Amniotic stem cell (primary cell): ENCODE data around the gene HPCA.

Experiments
- DNase-seq: peaks from one replicate; lab custom pipeline; 2025; lab: John Stamatoyannopoulos, UW

Gene HPCA

DNA sequence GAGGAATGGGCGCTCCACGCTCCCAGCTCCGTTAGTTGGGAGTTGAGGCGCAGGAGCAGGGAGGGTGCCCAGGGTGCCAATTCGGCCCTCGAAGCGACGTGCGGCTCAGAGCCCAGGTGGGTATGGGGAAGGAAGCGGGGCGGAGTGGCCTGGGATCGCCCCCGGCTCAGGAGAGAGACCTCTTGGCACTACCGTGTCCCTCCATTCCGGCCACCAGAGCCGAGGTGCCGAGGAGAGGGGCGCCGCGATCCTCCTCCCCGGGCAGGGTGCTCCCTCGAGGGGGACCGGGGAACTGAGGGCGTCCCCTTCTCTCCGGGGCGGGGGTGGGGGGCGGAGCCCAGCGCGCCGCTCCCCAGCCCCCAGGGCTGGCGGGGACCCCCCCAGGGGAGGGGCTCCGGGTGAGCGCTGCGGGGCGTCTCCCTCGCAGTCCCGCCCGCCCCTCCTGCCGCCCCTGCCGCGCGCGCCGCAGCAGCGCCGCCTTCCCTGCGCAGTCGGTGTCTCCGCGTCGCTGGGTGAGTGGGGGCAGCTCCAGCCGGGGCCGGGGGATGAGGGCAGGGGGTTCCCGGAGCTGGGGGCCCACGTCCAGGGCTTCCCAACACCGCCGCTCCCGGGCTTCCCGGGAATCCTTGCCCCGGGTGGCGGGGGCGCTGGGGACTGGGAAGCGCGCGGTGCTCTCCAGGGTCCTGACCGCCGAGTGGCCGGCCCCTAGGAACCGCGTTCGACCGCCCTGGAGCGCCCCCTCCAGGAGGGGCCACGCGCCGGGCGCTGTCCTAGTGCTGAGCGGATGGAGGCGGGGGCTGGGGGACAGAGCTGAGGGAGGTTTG, at the start of gene HPCA:
Gene HPCA, plus strand, starts transcription at position 488 of the 824 bp plus-strand sequence. CDS start 2,408 bp downstream, outside the sequence.
- DNase-seq, result no peak

DNA sequence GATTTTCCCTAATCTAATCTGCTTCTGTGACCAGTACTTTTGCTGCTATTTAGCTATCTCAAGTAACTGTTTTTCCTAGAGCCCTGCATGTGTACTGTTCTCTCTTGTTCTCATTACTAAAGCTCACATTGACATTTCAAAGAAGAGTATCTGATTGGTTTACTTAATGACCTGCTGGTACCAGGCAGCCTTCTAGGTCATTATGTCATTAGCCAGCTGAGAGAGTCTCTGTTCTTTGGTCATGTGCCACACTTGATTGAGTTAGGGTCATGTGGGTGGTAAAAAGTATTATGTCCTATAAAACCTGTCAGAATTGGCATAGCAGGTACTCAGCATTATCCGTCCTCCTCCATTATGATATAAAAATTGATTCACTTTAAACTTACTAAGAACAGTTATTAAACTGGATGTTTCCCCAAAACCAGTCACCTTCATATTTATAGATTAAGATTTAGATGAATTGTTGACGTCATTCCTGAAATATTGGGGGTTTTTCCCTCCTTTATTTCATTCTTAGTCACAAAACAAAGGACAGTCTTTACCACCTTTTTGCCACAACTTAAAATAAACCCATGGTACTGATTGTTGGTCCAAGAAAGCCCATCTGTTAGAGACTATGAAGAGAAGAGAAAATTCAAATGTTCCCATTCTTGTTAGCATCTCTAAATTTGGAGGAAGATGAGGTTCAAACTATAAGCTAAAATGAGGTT, 37.8 kb upstream of the HPCA start:
- no peak for DNase-seq

DNA sequence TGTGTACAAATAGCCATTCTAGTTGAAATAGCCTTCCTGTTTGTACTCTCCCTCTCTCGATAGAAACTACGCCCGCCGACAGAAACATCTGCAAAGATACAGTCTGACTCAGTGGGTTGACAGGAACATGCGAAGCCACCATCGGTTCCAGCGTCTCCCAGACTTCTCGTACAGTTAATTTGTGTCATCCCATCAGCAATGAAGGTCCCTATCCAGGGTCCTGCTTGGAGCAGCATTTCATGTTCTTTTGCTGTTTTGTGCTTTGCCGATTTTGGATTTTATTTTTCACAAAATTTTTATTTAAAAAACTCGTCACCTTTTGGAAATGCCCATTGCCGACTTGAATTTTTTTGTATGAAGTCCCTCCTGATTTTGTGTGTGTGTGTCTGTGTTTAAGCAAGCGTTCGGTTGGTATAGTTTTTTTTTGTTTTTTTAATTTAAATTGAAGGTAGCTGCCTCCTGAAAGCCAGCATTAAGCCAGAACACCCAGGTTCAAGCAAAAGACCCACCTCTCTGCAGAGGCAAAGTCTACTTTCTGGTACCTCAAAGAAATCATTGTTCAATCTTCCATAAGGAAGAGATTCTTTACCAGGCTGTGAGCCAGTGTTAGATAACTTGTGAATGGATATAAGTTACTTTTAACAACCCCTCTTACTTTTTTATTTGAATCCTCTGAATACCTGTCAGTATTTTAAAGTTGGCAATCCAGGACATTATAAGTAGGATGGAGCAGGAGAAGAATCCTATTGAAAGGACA, 30.3 kb upstream of the HPCA start:
- DNase-seq, result no peak

DNA sequence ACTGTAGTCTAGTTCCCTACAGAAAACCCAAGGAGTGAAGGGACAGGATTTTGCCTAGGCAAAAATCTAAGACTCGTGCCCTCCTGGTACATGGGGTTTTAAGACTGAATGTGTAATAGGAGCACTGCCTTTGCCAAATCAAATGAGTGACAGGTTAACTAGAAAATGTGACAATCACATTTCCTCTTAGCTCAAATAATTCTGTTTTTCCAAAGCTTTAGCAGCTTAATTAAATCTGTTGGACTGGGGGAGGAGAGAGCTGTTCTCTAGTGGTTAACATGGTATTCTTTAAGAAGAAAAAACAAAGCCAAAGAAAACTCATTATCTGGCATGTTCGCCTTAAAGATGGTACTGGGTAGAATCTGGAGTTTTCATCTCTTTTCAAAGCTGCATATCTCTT, 28.2 kb upstream of the HPCA start:
- DNase-seq, result no peak

DNA sequence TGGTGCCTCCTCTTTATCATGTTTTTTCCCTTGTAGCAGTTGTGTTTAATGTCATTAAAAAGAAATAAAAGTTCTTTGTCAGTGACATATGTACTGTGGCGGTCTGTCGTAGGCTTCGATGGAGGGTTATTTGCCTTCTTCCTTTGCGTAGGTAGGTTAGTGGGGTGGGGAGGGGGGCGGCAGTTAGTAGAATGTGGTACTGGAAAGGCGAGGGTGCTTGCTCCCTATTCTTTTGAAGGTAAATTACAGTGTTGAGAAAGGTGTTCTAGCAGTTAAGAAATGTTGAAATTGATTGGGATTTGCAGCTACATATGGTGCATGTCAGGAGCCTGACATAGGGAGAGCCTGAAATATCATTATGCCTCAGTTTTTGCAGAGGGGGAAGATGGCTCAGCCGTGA, 27.5 kb upstream of the HPCA start:
- DNase-seq, result no peak

DNA sequence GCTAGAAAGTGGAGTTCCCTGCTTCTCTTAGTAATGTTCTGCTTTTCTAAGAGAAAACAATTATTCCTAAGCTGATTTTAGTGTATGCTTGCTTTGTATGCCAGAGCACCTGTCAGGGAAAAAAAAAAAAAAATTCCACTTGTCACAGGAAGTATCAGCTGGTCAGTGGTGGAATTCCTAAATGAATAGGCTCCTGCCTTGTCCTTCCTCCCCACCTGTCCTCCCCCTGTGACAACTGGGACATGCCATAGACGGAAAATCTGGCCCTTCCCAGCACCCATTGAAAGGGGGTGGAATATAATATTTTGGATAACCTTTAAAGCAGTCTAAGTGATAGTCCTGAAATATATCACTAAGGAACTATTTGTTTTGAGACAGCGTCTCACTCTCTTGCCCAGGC, 26.4 kb upstream of the HPCA start:
- DNase-seq, result no peak

DNA sequence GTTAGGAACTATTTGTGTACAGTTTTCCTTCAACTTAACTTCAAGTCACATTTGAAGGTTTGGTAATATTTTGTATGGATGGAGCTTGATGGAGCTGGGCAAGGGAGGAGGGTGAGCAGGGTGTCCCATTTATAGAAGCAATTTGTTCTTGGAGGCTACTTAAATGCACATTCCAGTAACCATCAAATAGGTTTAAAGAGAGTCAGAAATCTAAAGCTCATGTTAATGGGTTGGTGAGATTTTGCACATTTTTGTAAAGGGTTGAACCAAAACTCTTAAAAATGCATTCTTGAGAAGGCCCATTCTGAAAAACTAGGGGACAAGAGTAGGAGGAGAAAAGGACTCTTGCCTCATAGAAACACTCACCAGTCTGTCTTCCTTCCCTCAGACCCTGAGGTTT, 25.7 kb upstream of the HPCA start:
- DNase-seq, result no peak

DNA sequence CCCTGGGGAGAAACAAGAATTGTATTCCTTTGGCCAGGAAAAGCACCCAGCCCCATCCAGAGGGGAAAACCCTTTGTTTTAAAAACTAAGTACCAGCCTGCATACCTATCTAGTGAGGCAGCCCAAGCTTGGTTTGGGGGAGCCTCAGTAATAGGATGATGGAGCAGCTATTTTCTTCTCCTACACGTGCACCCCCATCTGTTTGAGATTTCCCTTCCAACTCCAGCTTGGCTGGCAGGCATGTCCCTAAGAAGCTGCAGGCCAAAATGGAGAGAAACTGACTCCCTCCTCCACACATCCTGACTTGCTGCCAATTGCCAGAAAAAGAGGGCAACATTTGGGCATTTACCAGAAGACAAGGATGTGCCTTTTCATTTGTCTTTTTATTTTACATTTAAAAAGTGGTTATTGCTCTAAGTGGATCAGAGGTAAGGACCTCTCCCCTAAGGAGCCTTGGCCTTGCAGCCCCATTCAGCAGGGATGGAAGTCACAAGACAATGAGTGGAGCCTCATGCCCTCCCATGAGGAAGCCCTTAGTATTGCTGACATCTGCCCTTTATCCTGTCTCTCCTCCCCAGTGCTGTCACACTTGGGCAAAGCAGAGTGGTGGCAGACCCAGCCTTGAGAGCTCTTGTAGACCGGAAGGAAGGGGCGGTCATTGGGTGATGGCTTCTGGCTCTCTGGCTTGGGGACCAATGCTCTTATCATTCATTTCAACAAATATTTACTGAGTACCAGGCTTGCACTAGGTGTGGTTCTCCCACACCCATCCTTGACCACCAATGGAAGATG, 24.2 kb upstream of the HPCA start:
- no peak for DNase-seq

DNA sequence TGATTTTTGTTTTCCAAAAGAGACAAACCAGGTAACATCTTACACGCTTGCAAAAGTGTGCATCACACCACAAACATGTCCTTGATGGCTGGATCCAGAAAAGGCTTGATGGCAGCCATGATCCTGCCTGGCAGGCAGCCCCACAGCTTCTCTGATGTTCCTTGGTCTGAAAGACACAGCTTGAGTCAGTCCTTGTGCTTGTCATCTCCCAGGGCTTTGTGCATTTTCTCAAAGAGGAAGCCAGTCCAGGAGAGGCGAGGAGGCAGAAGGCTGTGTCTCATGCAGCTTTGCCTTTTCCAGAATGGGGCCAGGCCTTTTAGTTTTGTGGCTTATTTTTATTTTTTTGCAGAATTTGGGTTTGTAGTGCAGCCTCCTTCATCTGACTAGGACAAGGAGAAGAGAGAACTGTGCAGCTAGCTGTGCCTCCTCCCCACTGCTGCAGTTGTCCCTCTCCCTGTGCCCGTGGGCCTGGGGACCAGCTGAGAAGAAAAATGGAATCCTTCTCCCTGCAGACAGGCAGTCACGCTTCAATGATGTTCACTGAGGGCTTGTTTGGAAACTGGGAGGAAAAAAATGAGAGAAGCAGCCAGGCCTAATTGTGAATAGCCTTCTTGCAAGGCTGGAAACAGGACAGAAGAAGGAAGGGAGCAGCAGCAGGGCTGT, 22.9 kb upstream of the HPCA start:
- DNase-seq, result no peak

DNA sequence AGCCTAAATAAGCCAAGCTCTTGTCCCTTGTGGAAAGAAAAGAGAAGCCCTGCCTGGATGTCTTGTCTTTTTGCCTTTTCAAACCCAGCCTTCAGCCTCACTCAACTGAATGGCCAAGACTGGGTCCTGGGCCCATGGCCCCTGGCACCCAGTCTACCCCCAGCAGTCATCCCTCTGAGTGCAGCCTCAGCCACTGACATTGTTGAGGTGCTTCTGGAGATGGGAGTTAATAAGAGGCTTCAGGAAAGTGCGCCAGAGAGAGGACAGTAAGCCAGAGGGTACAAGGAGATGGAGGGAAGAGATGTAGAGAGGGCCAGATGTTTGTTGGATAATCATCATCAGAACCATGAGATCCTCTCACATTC, 22.4 kb upstream of the HPCA start:
- DNase-seq, result no peak

DNA sequence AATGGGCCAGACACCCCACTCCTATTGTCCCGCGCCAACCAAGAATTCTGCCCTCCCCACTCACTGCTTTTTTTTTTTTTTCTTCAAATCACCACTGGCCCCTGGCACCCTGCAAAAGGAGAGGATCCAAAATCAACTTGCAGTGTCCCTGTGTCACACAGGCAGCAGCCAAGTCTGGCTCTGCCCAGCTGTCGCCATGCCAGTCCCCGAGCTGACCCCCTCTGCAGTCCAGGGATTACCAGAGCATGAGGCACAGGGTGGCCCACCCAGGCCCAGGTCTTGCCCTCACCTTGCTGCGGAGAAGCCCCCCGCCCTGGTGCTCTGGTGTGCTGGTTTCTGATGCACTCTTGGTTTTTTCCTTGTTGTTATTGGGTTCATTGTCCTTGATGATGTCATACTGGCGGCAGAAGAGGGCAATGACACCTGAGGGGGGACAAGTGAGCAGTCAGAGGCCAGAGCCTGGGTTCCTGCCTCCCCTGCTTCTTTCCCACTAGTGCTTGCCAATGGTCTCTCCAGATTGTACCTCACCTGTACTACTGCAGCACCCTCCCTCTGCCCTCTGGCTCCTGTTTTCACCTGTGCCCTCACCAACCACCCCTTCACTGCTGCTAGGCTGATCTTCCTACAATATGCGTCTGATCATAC, 21.8 kb upstream of the HPCA start:
- no peak for DNase-seq

DNA sequence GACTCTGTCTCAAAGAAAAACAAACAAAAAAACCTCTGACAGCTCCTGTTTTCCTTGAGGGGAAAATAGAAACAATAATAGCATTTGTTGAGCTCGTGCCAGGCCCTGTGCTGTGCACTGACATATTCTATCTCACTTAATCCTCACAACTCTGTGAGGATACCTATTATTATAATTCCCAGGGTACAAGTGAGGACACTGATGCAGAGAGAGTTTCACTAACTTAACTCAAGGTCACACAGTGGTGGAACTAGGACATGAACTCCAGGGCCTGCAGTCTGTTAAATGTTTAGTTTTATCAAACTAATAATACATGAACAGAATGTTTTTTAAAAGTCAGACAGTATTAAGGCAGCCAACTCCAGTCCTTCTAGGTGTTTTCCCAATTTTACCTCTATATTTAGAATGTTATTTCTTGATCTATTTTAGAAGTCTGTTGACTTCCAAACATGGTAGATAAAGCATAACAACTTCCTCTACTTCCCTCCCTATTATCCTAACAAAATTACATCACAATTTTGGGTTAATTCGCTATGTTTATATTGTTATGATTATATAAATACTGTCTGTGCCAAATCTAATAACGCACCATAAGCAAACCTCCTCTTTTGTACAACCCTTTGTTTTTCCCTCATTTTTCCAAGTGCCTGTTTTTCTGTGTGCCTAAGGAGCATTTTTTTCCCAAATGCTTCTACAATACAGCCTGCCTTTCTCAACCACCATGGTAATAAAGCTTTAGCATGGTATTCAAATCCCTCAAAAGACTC, 20.5 kb upstream of the HPCA start:
- DNase-seq, result no peak

DNA sequence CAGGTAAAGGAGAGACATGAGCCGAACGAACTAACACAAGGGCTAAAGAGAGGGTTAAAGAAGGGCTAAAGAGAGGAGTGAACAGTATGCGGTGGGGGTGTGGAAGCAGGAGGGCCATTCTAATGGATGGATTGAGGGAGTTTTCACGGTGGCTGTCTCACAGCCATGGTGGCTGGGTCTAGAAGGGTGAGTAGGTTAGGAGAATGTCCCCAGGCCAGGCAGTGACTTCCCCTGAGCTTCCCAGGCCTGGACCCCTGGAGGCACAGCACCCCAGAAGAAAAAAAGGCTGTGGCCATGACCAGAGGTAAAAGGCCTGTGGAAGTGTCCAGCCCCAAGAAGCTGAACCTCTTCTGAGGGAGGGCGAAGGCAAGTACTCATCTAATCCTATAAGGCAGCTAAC, 19.1 kb upstream of the HPCA start:
- no peak for DNase-seq

DNA sequence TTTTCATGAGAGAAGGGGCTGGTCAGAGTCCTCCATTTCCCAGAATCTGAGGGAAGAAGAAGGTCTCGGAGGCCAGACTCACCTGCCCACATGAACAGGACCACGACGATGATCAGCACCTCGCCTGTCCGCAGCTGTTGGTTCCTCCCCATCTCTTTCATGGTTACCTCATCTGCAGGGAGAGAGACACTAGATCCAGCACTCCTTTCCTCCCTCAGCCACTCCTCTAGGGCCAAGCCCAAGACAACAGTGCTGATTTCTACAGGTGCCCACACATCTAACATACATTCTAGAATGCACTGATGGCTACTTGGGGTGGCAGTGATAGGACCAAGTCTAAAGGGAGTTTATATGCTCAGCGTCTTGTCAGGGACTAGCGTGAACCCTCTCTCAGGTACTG, 18.6 kb upstream of the HPCA start:
- no peak for DNase-seq

DNA sequence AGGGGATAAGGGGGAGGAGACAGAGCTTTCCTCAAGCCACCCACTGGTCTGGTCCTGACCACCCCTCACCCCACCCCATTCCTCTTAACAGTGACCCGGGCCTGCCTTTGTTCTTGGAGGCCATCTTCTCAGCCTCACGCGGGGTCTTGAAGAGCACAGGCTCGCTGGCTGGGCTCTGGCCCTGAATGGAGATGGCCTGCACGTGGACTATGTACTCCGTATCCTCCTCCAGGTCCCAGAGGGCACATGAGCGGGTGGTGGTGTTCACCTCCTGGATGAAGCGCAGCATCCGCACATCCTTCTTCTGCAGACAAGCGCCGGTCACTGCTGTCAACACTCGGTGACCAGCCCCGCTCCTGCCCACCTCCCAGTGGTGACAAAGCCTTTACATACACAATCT, 18.2 kb upstream of the HPCA start:
- no peak for DNase-seq

DNA sequence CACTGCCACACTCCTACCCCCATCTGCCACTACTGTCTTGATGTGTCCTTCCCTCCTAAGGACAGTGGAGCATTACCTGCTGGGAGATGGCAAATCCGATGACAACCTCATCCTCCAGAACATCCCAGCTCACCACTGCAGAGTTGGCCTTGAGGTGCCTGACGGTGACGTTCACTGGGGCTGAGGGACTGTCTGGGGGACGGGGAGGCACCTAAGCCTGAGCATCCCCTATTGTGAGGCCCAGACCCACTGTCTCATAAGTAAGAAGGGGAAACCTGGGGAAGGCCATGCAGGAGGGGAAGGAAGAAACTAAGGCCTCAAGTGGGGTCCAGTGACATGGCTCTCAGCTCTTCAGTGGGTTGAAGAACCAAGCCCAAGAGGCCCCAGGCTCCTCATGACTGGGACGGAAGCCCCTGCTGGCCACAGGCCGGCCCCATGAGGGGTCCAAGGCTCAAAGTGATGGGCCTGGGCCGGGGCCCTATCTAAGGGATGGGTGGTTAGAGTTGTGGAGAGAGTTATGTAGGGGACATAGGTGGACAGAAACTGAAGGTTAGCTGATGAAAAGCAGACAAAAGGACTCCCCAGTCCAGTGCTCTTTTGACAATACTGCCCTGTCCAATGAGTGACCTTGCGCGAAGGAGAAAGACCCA, 17.4 kb upstream of the HPCA start:
- no peak for DNase-seq

DNA sequence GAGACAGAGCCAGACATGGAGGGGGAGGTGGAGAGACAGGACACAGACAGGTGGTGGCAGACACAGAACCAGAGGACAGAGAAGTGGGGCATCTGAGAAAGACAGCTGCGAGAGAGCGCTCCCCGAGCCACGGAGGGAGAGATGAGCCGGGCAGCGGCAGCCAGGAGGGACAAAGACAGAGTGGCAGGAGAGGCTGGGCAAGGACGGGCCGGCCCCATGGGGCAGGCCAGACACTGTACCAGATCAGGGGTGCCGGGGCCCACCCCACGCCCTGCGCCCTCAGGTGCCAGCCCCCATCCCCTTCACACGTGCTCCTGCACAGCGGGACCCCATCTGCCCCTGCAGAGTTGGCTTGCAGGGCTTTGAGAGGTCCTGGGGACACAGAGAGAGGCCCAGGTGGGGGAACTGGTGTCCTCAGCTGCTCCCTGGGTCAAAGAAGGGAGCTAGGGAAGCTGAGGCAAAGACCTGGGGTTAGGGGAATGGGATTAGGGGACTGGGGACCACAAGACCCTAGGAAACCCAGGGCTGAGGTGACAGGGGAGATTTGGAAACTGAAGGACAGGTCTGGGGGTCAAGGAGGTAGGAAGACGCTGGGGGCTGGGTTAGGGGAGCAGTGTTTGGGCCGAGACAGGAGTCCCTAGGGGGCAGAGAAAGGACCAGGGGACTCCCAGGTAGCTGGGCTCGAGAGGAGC, 16.2 kb upstream of the HPCA start:
- DNase-seq, result no peak

DNA sequence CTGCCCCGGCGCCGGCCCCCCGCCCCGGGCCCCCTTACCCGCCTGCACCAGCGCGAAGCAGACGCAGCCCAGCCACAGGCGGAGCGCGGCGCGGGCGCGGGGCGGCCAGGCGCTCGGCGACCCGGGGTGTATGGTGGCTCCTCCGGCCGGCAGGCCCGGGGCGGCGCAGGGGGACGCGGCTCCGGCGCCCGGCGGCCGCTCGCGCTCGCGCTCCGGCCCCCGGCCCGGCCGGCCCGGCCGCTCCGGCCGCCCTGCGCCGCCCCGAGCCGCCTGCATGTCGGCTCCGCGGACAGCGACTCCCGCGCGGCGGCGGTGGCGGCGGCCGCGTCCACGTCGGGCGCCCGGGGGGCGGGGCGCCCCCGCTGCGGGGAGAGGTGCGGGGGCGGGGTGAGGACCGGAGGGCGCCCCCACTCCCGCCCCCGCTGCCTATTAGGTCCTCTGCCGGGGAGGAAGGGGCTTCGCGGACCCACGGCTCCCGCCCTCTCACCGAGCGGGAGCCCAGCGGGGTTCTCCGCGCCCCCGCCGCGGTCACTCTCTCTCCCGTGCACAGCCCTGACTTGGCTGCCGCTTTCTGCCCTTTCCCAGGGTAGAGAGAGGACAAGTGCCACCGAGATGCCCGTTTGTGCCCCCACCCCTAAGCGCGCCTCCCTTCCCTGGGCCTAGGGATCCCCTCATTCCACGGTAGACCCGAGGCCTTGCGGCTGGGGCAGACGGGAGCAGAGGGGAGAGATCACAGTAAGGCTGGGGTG, 15.5 kb upstream of the HPCA start, which contains the start of gene FNDC5:
Gene FNDC5, minus strand, starts transcription at position 298 of the 749 bp plus-strand sequence.
- no peak for DNase-seq
